GM20431 (cell line): ENCODE results near the gene EPPIN.

Experiments used
- in situ Hi-C: fragments of 300-500 bp; cut with MseI, MboI; formaldehyde crosslinking; loops from one replicate; pipeline ENCODE4 v1.15.0; 2020; ENCODE audit warnings: low sequenced_read_pairs; ENCODE audit not compliant: unreplicated experiment

The EPPIN gene

DNA sequence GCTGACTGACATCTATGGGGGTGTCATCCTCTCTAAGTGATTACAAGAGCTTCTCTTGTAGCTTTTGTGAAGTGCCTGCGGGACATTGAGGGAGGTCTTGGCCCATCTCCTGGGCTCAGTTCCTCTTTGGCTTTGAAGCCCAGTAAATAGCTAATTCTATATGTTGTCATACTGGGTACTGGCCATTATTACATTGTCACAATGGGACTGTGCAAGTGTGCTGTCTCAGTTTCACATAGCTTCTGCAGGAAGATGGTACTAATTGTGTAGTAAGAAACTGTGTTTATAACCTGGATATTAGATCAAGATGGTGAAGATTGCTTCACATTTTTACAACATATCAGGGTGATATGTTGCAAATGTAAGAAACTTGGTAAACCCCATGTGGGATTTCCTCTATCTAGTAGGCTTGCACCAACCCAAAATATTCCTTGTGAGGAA is 51.7 kb downstream of the EPPIN start:
- in situ Hi-C loops: no loop called here
